HG03575 (cell line): ENCODE results near the gene VEGFB.

ENCODE experiments used
- ATAC-seq: cut with Tn5 transposase; IDR thresholded peaks from one replicate; pipeline ENCODE4 v1.9.1; 2021; ENCODE audit not compliant: unreplicated experiment, insufficient number of reproducible peaks, low FRiP score; ENCODE audit errors: extremely low read depth

The VEGFB gene

DNA sequence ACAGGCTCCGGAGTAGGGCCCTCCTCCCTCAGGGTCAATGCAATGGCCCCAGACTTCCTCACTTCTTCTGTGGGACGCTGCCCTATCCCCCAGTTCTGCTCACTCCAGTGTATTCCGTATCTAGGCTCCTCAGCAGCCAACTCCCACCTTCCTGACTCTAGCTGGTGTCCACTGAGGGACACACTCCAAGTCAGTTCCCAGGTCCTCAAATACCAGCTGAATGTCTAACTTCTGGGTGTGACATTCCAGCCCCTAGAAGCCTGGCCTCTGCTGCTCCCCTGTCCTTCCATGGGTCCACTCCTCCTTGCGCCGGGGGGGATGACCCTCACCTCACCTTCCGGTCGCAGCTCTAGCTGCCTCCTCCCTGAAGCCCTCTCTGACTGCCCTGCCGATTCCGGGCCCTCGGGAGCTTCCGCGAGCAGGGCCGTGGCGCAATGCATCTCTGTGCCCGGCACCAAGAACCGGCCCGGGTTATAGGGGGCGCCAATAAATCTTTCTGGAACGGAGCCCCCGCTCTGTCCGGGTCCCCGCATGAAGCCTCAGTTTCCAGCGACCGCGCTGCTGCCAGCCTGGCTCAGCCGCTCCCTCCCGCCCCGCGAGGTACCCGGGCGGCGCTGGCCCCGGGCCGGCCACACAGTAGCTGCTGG lies 34.6 kb downstream of the VEGFB start:
- no peak for ATAC-seq

DNA sequence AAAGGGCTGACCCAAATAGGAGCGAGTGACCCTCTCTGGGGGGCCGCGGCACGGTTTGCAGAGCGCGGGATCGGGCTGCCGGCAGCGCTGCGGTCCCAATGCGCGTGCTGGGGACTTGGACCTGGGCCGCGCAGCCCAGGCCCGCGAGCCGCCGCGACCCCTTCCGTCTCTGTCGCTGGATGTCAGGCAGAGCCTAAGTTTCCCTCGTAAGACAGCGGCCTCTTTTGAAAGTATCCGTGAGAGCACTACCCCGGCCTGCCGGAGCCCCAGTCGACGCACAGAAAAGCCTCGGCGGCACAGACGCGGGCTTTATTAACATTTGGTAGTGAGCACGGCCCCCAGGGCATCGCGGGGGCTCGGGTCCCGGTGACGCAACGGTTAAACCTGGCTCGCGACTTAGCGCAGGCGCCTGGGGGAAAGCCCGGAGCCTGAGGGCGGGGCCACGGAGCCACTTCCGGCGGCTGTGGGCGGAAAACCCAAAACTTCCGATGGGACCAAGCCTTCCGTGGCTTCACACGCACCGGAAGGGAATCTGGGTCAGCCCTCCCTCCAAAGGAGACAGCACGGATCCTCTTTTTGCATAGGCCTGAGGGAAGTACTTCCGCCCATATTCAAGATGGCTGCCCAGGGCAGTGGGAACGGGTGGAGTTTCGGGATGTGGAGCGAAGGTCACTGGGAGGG lies 35.3 kb downstream of the VEGFB start:
- peak; percentile 45 for ATAC-seq

DNA sequence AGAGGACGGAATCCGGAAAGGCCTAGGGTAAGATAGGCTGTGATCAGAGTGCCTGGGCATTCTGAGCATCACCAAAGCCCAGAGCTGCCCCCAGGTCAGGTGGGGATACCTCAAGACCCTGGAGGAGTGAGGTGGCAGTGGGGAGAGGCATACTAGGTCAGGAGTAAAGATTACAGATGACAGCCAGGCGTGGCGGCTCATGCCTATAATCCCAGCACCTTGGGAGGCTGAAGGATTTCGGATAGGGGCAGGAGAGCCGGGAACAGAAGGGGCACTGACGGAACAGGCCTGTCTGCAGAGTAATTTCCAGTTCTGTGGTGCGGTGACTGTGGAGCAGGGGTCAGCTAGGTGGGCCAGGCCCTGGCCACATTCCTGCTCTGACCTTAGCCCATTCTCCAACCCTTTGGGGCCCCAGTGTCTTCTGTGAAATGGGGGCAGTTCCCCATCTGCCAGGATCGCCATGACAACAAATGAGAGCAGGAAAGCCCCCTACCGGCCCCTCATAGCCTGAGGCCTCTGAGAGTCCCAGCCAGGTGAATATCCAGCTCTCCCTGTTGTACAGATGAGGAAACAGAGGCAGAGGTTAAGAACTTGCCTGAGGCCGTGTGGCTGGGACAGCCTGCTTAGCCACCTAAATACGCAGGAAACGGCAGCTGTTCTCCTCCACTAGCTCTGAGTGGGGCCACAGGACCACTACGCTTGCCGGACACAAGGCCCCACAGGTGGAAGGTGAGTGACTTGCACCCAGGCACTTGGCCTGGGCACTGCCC lies 40.8 kb downstream of the VEGFB start:
- ATAC-seq: no peak

DNA sequence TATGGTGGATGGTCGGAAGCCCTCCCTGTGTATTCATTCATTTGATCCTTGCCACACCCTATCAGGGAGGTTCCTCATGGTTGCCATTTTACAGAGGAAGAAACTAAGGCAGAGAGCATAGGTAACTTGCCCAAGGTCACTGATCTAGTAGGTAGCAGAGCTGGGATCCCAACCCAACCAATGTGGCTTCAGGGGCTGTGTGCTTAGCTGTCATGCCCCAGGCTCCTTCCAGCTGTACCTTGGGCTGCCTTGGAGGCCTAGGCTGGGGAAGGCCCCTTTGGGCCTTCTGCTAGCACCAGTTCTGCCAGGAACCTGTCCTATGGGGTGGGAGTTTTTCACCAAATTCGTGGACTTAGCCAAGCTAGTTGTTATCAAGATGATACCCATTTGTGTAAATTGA lies 41.5 kb downstream of the VEGFB start:
- no peak for ATAC-seq

DNA sequence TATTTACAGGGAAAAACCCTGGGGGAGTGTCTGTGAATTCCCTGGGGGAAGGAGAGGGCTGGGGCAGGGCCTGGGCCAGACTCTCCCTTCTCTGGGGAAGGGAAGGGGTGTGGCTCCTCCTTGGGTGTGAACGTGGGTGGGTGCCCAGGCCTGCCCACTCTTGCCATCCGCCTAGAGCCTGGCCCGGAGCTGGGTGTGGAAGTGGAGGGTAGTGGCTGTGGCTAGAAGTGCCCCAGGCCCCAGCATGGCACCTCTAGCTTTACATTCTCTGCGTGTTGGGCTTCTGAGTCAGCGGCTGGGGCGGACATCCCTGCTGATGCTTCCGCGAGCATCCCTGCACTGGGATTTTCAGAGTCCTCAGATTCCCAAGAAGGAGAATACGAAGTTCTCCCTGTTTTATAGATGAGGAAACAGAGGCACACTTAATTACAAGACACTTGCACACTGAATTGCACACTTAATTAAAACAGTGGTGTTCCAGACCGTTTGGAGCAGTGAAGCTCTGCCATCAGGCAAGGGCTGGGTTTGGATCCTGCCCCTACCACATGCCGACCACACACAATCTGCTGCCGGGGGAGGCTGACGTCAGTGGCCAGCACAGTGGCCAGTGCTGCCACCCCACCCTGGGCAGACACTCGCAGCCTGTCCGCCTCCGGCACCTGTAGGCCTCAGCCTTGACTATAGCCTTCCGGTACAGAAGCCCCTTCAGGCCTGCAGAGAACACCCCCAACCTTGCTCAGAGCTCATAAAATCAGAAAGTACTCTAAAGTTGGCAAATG lies 42.5 kb downstream of the VEGFB start:
- ATAC-seq: no peak

DNA sequence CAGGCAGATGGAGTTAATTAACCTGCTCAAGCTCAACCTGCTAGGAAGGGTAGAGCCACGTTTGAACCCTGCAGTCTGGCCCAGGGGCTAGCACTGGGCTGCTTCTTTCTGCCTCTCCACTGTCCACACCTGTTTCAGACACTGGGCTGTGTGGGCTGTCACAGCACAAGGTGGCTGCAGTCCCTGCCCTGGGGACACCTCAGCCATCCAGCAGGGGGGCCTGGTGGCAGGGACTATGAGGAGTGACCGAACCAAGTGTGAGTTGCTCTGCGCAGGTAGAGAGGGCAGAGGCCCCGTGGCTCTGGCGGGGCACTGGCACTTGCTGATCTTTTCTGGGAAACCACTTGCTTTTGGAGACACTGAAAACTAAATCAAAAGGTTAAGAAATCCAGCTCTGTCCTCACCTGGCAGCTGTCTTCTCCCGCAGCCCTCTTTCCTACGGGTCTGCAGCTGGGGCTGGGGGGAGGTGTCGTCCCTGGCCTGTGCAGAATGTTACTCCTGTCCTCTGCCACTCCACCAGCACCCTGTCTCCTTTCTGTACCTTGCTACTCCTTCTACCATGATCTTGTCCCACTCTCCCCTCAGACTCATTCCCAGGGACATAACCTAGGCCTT lies 44.3 kb downstream of the VEGFB start:
- no peak for ATAC-seq

GRCh38 chr11:64281957-64282770 lies 47.8 kb downstream of the VEGFB start:
- no peak for ATAC-seq

GRCh38 chr11:64283092-64283491 lies 48.7 kb downstream of the VEGFB start:
- ATAC-seq: no peak

- no peak for ATAC-seq
Observed at GRCh38 chr11:64284048-64284961, 49.9 kb downstream of the VEGFB start, which contains the start of gene BAD. TSS of gene BAD (minus strand) at chr11:64284665. CDS start at chr11:64284368, 297 bp downstream.

- ATAC-seq: no peak
Observed at GRCh38 chr11:64284962-64285884, 50.8 kb downstream of the VEGFB start, which contains the start of gene GPR137. TSS of gene GPR137 (plus strand) at chr11:64285848. CDS start at chr11:64286525, 677 bp downstream.

DNA sequence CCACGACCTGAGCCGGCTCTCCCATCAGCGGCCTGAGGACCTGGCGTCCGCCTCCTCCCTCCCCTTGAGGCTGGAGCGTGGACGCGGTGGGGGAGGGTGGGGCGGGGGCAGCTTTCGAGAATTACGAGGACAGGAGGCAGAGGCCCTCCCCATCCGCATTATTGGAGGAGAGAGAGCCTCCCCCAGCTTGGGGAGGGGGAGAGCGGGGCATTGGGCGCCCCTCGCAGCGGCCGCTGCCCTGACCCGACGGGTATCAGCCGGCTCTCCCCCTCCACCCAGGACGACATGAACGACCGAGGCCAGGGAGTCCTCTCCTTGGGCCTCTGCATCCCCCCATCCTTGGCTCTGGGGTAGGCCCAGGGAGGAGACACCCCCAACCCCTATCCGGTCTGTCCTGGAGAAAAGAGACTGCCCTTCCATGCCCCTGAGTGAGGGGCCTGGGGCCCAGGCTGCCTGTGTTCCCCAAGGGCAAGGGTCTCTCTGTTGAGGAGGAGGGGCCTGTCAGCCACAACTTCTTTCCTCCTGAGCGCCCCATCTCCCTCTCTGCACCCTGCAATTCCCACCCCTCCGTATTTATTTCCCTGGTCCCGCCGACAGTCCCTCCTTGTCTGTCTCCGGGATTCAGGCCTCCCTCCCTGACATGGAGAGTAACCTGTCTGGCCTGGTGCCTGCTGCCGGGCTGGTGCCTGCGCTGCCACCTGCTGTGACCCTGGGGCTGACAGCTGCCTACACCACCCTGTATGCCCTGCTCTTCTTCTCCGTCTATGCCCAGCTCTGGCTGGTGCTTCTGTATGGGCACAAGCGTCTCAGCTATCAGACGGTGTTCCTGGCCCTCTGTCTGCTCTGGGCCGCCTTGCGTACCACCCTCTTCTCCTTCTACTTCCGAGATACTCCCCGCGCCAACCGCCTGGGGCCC lies 51.8 kb downstream of the VEGFB start:
- no peak for ATAC-seq

GRCh38 chr11:64286801-64287159 lies 52.4 kb downstream of the VEGFB start:
- ATAC-seq: no peak

GRCh38 chr11:64287676-64288352 lies 53.4 kb downstream of the VEGFB start:
- no peak for ATAC-seq

DNA sequence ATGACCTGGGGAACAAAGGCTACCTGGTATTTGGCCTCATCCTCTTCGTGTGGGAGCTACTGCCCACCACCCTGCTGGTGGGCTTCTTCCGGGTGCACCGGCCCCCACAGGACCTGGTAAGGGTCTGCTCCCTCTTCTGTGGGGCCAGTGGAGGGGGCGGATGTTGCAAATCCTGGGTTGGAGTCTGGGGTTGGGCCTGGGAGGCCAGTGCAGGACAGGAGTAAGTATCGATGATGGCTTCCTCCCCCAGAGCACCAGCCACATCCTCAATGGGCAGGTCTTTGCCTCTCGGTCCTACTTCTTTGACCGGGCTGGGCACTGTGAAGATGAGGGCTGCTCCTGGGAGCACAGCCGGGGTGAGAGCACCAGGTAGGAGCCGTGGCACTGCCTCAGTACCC lies 54.0 kb downstream of the VEGFB start:
- no peak for ATAC-seq
